Measurements from ENCODE around the gene ZNF786. TPM values are rescaled to one million over a fixed set of nuclear protein-coding genes. Genes with fewer than 3 reads are reported as not detected.

Gene ZNF786
- total and polyA plus RNA-seq, 9 of the 15 experiments (the other 6 are each of a cell fraction or from before 2014, with no cell fraction given) = 0.31 to 5.4 (median 3.0) TPM

DNA sequence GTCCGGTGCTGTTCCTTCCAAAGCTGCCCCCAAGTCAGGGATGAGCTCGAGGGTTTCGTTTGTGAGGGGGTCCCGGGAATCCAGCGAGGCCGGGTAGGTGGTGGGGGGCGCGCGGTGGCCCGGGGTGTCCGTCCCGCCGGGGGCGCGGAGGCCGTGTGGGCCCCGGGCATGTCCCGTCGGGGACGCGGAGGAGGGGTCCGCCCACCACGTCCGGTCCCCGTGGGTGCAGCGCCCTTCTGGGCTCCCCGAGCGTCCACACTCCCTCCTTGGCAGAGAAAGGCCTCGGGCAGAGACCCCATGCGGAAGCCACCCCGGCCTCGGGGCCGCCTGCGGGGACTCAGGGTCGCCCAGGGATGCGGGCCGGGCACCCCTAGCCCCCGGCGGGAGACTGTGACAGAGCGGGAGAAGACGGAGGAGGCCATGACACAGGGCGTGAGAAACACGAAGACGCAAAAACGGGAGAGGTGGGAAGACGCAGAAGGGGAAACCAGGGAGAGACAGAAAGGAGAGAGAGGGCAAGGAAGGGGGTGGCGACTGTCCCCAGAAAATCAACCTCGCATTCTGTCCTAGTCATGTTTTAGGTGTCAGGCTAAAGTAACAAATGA is 36.2 kb upstream of the ZNF786 start:
- H3K9me3 ChIP-seq (replicated peaks; ENCODE audit: control insufficient read depth, insufficient read depth, low read depth, low read length) = peaks cover 12% of the 10 kb centered on the region
- intact Hi-C loops (cut with micrococcal nuclease) (loop anchor here (1.0 to 5.0 kb wide), 4 partner anchors 21 to 98 kb away; partner anchors contain the start of genes PDIA4, ZNF282 and ZNF398), in situ Hi-C loops (cut with MboI) (no loop called here)
- H3K36me3 ChIP-seq (ENCODE audit: control insufficient read depth, insufficient read depth, low read length) = peaks cover 19% of the 10 kb centered on the region; the same call in 2 of the 3 replicates
- FAIRE-seq = no peak
- H4K20me1 ChIP-seq (replicated peaks; ENCODE audit: control insufficient read depth, insufficient read depth, low read length) = no peaks in the 10 kb centered on the region
- peak overlapping the region; percentile 100 for H3K4me2 ChIP-seq (ENCODE audit: insufficient read depth, low read length)
- TSS peak; percentile 78 for BruUV-seq (replicated peaks)
- H2AFZ ChIP-seq (ENCODE audit: low read depth, low read length) = peak overlapping the region; percentile 99
- H3K9ac ChIP-seq (ENCODE audit: insufficient read depth in 1 of 2, low read depth in 2 of 2, low read length in 2 of 2) = peak overlapping the region; percentile 96 to 100
- H3K79me2 ChIP-seq (ENCODE audit: control insufficient read depth, insufficient read depth, low read length) = peaks cover 31% of the 10 kb centered on the region
- H3K27ac ChIP-seq (ENCODE audit: extremely low read depth, low read depth, low read length) = peak overlapping the region; percentile 81
- H3K27me3 ChIP-seq (ENCODE audit: control insufficient read depth in 2 of 2, insufficient read depth in 2 of 2, low read length in 2 of 2) = no peaks in the 10 kb centered on the region
- no peaks in the 10 kb centered on the region for H3K9me1 ChIP-seq (ENCODE audit: control insufficient read depth, insufficient read depth, low read length)
- WGBS (ENCODE audit: insufficient coverage, low coverage, missing lambda C conversion rate) = under 1% methylated on average over 44 of the region's 48 CpGs
- peak overlapping the region; percentile 98 for H3K4me3 ChIP-seq
- DNase-seq (ENCODE audit: extremely low read depth in 1 of 4, low spot score in 3 of 4) = peak; percentile 75 to 92 (median 87)
- CTCF ChIA-PET (ENCODE audit: low intra/inter-chr PET ratio) = interaction anchor here (0.6 to 2.5 kb wide), 4 partner anchors 21 to 616 kb away, joined by 3 to 23 read pairs (median 4); partner anchors contain the start of genes ZNF398 and ZNF746
- ATAC-seq = peak; percentile 73
- H3K4me1 ChIP-seq (replicated peaks in 1 of 2; ENCODE audit: control insufficient read depth in 2 of 2, insufficient read depth in 2 of 2, low read length in 2 of 2) = peaks cover 19 to 26% of the 10 kb centered on the region in 2 experiments
- POLR2A ChIA-PET = interaction anchor here (0.6 to 4.6 kb wide), 3 partner anchors 21 to 100 kb away, joined by 3 to 34 read pairs (median 4); partner anchors contain the start of gene ZNF398
- TF ChIP-seq MECOM (CRISPR knock-in tag; IDR thresholded peaks at IDR 0.05) (0 out of 2 replicates have a peak, but pooled peaks have one; percentile 21), BRD4 (IDR thresholded peaks at IDR 0.05) (no peak; the same call in 1 of the 2 replicates), DIDO1 (tag; IDR thresholded peaks at IDR 0.05; ENCODE audit: low read depth) (no peak), SAP30 (IDR thresholded peaks at IDR 0.05; ENCODE audit: borderline replicate concordance, insufficient read depth, low read depth, low read length, poor library complexity, severe bottlenecking) (no peak), DACH1 (IDR thresholded peaks at IDR 0.05; ENCODE audit: partially characterized antibody) (no peak), ESRRA (IDR thresholded peaks at IDR 0.05; ENCODE audit: borderline replicate concordance, low read depth) (no peak), PHF8 (IDR thresholded peaks at IDR 0.05; ENCODE audit: borderline replicate concordance, low read length) (no peak), THRAP3 (IDR thresholded peaks at IDR 0.05; ENCODE audit: borderline replicate concordance) (peak; percentile 55; the same call in 1 of the 2 replicates), KDM1A (IDR thresholded peaks at IDR 0.05) (no peak), PURB (CRISPR knock-in tag; IDR thresholded peaks at IDR 0.05; ENCODE audit: low read depth) (no peak), ZNF316 (IDR thresholded peaks at IDR 0.05) (no peak), NCOA2 (IDR thresholded peaks at IDR 0.05; ENCODE audit: partially characterized antibody in 2 of 2) (no peak), ZFX (CRISPR knock-in tag; IDR thresholded peaks at IDR 0.05) (no peak; the same call in 1 of the 2 replicates), SAFB (IDR thresholded peaks at IDR 0.05; ENCODE audit: borderline replicate concordance, low read depth, low read length) (peak; percentile 71; the same call in 1 of the 2 replicates), TEAD4 (IDR thresholded peaks at IDR 0.05; ENCODE audit: low read length) (no peak), TEAD4 (CRISPR knock-in tag; IDR thresholded peaks at IDR 0.05; ENCODE audit: borderline replicate concordance) (no peak), HSF4 (CRISPR knock-in tag; IDR thresholded peaks at IDR 0.05; ENCODE audit: borderline replicate concordance) (no peak), LARP7 (IDR thresholded peaks at IDR 0.05) (no peak), STAT6 (CRISPR knock-in tag; IDR thresholded peaks at IDR 0.05) (no peak), HEY1 (CRISPR knock-in tag; IDR thresholded peaks at IDR 0.05; ENCODE audit: borderline replicate concordance) (no peak)
